Keratinocyte (primary cell): ENCODE data around the gene HNRNPLL. TPM values are rescaled to one million over a fixed set of nuclear protein-coding genes. Genes with fewer than 3 reads are reported as not detected.

ENCODE experiments used
- DNase-seq: peaks from one replicate; pipeline ENCODE4 v3.0.0-alpha.2; 2011; ENCODE audit warnings: low read depth, missing footprints, low spot score
- FAIRE-seq: peaks from 2 replicates; lab custom pipeline; 2011; peaks lifted over from hg19 to GRCh38; lab: Jason Lieb, UNC
- H2AFZ ChIP-seq: 2 replicates; pipeline ENCODE4 v1.6.0; 2012; ENCODE audit warnings: low read length, control low read depth, inconsistent platforms; ENCODE audit not compliant: control insufficient read depth
- H3K27ac ChIP-seq: 2 replicates; pipeline ENCODE4 v1.5.1; 2011; ENCODE audit warnings: low read length; ENCODE audit not compliant: control insufficient read depth, insufficient read depth
- H3K27me3 ChIP-seq: 3 replicates; pipeline ENCODE4 v1.6.0; 2011; ENCODE audit warnings: low read length; ENCODE audit not compliant: control insufficient read depth, insufficient read depth; ENCODE audit errors: extremely low read depth
- H3K36me3 ChIP-seq, 2 experiments: 2 replicates in 1 of 2; 3 replicates in 1 of 2; pipeline ENCODE4 v1.5.1; 2011; ENCODE audit warnings: low read length in 2 of 2, mild to moderate bottlenecking in 1 of 2; ENCODE audit not compliant: control insufficient read depth in 2 of 2, insufficient read depth in 2 of 2; ENCODE audit errors: extremely low read depth in 1 of 2
- H3K4me1 ChIP-seq: 3 replicates; pipeline ENCODE4 v1.5.1; 2011; ENCODE audit warnings: low read length; ENCODE audit not compliant: control insufficient read depth, insufficient read depth; ENCODE audit errors: extremely low read depth
- H3K4me2 ChIP-seq: 3 replicates; pipeline ENCODE4 v1.6.0; 2011; ENCODE audit warnings: low read depth, low read length; ENCODE audit not compliant: control insufficient read depth, insufficient read depth; ENCODE audit errors: extremely low read depth
- H3K4me3 ChIP-seq, 3 experiments: fragments of 200-600 bp in 1 of 3; sonication (generic) in 1 of 3; 2 replicates in 2 of 3; 3 replicates in 1 of 3; pipeline ENCODE4 v1.5.1; 2011 to 2016; ENCODE audit warnings: low read length in 3 of 3, mild to moderate bottlenecking in 3 of 3, control low read depth in 2 of 3, inconsistent platforms in 1 of 3, low read depth in 1 of 3, mixed read lengths in 1 of 3, mixed run types in 1 of 3, moderate library complexity in 1 of 3; ENCODE audit not compliant: control insufficient read depth in 2 of 3, insufficient read depth in 2 of 3; ENCODE audit errors: extremely low read depth in 1 of 3
- H3K79me2 ChIP-seq: 2 replicates; pipeline ENCODE4 v1.6.0; 2012; ENCODE audit warnings: low read length; ENCODE audit not compliant: control insufficient read depth, insufficient read depth
- H3K9ac ChIP-seq: 3 replicates; pipeline ENCODE4 v1.6.0; 2011; ENCODE audit warnings: low read length; ENCODE audit not compliant: control insufficient read depth, insufficient read depth; ENCODE audit errors: extremely low read depth
- H3K9me1 ChIP-seq: 3 replicates; pipeline ENCODE4 v1.6.0; 2011; ENCODE audit warnings: low read length; ENCODE audit not compliant: control insufficient read depth, insufficient read depth; ENCODE audit errors: extremely low read depth
- H3K9me3 ChIP-seq: 2 replicates; pipeline ENCODE4 v1.5.1; 2012; ENCODE audit warnings: low read depth, low read length; ENCODE audit not compliant: control insufficient read depth
- H4K20me1 ChIP-seq: 3 replicates; pipeline ENCODE4 v1.6.0; 2011; ENCODE audit warnings: low read length; ENCODE audit not compliant: control insufficient read depth, insufficient read depth; ENCODE audit errors: extremely low read depth
- EZH2 ChIP-seq: IDR thresholded peaks from one replicate; pipeline ENCODE4 v1.6.1; 2012; ENCODE audit warnings: inconsistent platforms, mild to moderate bottlenecking, low read length, moderate library complexity
- dilution Hi-C: fragments of 300-500 bp; cut with MboI; formaldehyde crosslinking; loops from one replicate; pipeline ENCODE4 v1.7.0; 2020; ENCODE audit warnings: low sequenced_read_pairs; ENCODE audit not compliant: extremely low pct_ligation_motif_present
- polyA plus RNA-seq, 5 experiments: library from polyadenylated mRNA; depleted of rRNA in 3 of 5; stranded (reverse) in 3 of 5; stranded (forward) in 1 of 5; unstranded in 1 of 5; fragments of >200 nt; gene quantifications; 1 replicate in 1 of 5; 2 replicates in 3 of 5; 3 replicates in 1 of 5; pipeline versions ENCODE4 v1.2.1 to v1.2.3, GENCODE V29; 2011 to 2012; ENCODE audit warnings: missing spikeins in 2 of 5, low read depth in 1 of 5, low replicate concordance in 1 of 5
- TF ChIP-seq, protein P1 (sequence below), 3 experiments: IDR thresholded peaks in 1 of 3; conservative IDR thresholded peaks in 1 of 3; optimal IDR thresholded peaks in 1 of 3; 2 replicates in 2 of 3; 3 replicates in 1 of 3; pipeline versions ENCODE3 to v1.5.1; 2011; ENCODE audit warnings: low read length in 3 of 3, mild to moderate bottlenecking in 3 of 3, moderate library complexity in 2 of 3, control low read depth in 1 of 3, inconsistent platforms in 1 of 3; ENCODE audit not compliant: insufficient read depth in 2 of 3; ENCODE audit errors: extremely low read depth in 1 of 3

HNRNPLL gene
- polyA plus RNA-seq, 1 donor (not counting 4 experiments of a cell fraction or from before 2014, with no cell fraction given), result 53.8 TPM

DNA sequence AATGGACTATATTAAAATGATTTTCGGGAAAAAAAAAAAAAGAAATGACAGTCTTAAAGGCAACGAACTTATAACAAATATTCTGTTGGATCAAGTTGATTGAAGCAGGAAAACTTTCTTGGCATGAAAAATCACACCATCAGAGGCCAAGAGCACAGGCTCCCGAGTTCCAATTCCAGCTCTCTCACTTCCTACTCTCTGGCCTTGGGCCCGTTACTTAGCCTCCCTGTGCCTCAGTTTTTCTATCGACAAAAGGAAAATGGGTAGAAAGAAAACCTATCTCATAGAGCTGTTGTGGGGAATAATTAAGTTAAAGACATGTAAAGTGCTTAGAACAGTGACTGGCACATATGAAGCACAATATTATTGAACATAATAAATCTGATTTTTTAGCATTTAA lies 74.2 kb downstream of the HNRNPLL start:
- Histone ChIP-seq H3K27ac (no peak overlapping the region), H3K4me3 (no peak overlapping the region), H4K20me1 (no peaks in the 10 kb centered on the region), H3K36me3 (no peaks in the 10 kb centered on the region), H3K9me1 (no peaks in the 10 kb centered on the region), H3K4me1 (no peaks in the 10 kb centered on the region), H3K27me3 (no peaks in the 10 kb centered on the region), H3K4me2 (peak overlapping the region; percentile 87), H3K79me2 (no peaks in the 10 kb centered on the region), H3K9me3 (no peaks in the 10 kb centered on the region), H3K9ac (no peak overlapping the region), H2AFZ (no peak overlapping the region)
- no peak for DNase-seq
- dilution Hi-C loops, result no loop called here
- no peak for TF ChIP-seq EZH2
- TF ChIP-seq, protein P1, sequence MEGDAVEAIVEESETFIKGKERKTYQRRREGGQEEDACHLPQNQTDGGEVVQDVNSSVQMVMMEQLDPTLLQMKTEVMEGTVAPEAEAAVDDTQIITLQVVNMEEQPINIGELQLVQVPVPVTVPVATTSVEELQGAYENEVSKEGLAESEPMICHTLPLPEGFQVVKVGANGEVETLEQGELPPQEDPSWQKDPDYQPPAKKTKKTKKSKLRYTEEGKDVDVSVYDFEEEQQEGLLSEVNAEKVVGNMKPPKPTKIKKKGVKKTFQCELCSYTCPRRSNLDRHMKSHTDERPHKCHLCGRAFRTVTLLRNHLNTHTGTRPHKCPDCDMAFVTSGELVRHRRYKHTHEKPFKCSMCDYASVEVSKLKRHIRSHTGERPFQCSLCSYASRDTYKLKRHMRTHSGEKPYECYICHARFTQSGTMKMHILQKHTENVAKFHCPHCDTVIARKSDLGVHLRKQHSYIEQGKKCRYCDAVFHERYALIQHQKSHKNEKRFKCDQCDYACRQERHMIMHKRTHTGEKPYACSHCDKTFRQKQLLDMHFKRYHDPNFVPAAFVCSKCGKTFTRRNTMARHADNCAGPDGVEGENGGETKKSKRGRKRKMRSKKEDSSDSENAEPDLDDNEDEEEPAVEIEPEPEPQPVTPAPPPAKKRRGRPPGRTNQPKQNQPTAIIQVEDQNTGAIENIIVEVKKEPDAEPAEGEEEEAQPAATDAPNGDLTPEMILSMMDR (optimal IDR thresholded peaks at IDR 0.05 in 1 of 3, IDR thresholded peaks at IDR 0.05 in 1 of 3, conservative IDR thresholded peaks at IDR 0.05 in 1 of 3; ENCODE audit: extremely low read depth in 1 of 3, insufficient read depth in 2 of 3, low read length in 3 of 3), result no peak
- no peak for FAIRE-seq

DNA sequence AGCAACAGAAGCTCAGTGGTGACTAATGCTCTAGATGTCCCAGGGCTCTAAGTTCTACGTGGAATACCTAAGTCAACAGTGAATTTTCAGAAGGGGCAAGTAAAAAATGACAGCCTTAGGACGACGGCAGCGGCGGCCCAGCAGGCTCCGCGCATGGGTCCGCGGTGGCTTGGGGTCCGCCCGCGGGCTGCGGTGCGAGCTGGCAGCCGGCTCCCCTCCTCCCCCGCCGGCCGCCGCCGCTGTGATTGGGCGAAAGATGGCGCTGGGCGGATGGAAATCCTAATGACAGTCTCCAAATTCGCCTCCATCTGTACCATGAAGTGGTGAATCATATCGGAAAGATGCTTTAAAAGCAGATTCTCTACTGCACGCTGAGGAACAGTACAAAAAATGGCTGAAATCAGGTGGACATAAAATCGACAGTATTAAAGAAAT lies 74.7 kb downstream of the HNRNPLL start:
- no peaks in the 10 kb centered on the region for H3K9me3 ChIP-seq
- dilution Hi-C loops, result no loop called here
- H3K27me3 ChIP-seq, result no peaks in the 10 kb centered on the region
- H4K20me1 ChIP-seq, result no peaks in the 10 kb centered on the region
- TF ChIP-seq, protein P1 (optimal IDR thresholded peaks at IDR 0.05 in 1 of 3, IDR thresholded peaks at IDR 0.05 in 1 of 3, conservative IDR thresholded peaks at IDR 0.05 in 1 of 3; ENCODE audit: extremely low read depth in 1 of 3, insufficient read depth in 2 of 3, low read length in 3 of 3), result peak in 1 of 3 experiments; percentile 25
- no peak for TF ChIP-seq EZH2
- H3K27ac ChIP-seq, result no peak overlapping the region
- FAIRE-seq (peak; percentile 34), DNase-seq (no peak)
- no peaks in the 10 kb centered on the region for H3K4me1 ChIP-seq
- H3K4me2 ChIP-seq, result peak overlapping the region; percentile 87
- H3K4me3 ChIP-seq, result peak overlapping the region; percentile 35 to 69 (median 62)
- H3K9ac ChIP-seq, result peak overlapping the region; percentile 52
- H2AFZ ChIP-seq, result peak overlapping the region; percentile 84
- H3K36me3 ChIP-seq, result no peaks in the 10 kb centered on the region
- H3K79me2 ChIP-seq, result no peaks in the 10 kb centered on the region
- H3K9me1 ChIP-seq, result no peaks in the 10 kb centered on the region
